T-cell (primary cell): ENCODE data around the gene SYNDIG1L. TPM values are rescaled to one million over a fixed set of nuclear protein-coding genes. Genes with fewer than 3 reads are reported as not detected.

ENCODE experiments used
- ATAC-seq, 4 experiments: fragments of 200-7000 bp in 3 of 4; fragments of 150-1000 bp in 1 of 4; cut with Tn5 transposase; replicated peaks in 1 of 4; 1 replicate in 3 of 4; 2 replicates in 1 of 4; pipeline ENCODE4 v1.10.0; 2021; ENCODE audit warnings: moderate library complexity in 3 of 4, mild to moderate bottlenecking in 2 of 4, moderate number of reproducible peaks in 1 of 4
- CTCF ChIA-PET, 2 donors: fragments of 300-600 bp; sonication (Branson Sonifier 250); formaldehyde crosslinking; loops; one replicate each; lab custom pipeline; 2022; ENCODE audit warnings: antibody characterized with exemption in 2 of 2; lab: Charles Lee
- POLR2A ChIA-PET, 2 donors: fragments of 300-600 bp; sonication (Branson Sonifier 250); formaldehyde crosslinking; loops; one replicate each; lab custom pipeline; 2022; ENCODE audit warnings: antibody characterized with exemption in 2 of 2; lab: Charles Lee
- DNase-seq, 35 experiments: peaks; one replicate each; pipeline versions ENCODE4 v3.0.0 to v3.0.0-alpha.2; 2013 to 2023
- H3K27ac ChIP-seq: one replicate; pipeline ENCODE4 v1.5.1; 2013; ENCODE audit warnings: low read length
- H3K27me3 ChIP-seq, 2 experiments: replicated peaks in 1 of 2; 1 replicate in 1 of 2; 2 replicates in 1 of 2; pipeline versions ENCODE4 v1.6.1 to v1.7.0; 2013; ENCODE audit warnings: low read length in 1 of 2, mixed read lengths in 1 of 2; ENCODE audit not compliant: control insufficient read depth in 2 of 2, insufficient read depth in 2 of 2; ENCODE audit errors: extremely low read depth in 1 of 2
- H3K36me3 ChIP-seq, 2 donors: 1 replicate in 1 of 2; 2 replicates in 1 of 2; pipeline versions ENCODE4 v1.6.1 to v1.7.0; 2013; ENCODE audit warnings: low read length in 1 of 2; ENCODE audit not compliant: control insufficient read depth in 2 of 2, insufficient read depth in 1 of 2; ENCODE audit errors: extremely low read depth in 1 of 2
- H3K4me1 ChIP-seq, 2 experiments: 1 replicate in 1 of 2; 2 replicates in 1 of 2; pipeline versions ENCODE4 v1.6.1 to v1.7.0; 2013; ENCODE audit warnings: low read length in 2 of 2, mixed read lengths in 1 of 2; ENCODE audit not compliant: insufficient read depth in 2 of 2, control insufficient read depth in 1 of 2; ENCODE audit errors: extremely low read depth in 1 of 2
- H3K4me3 ChIP-seq, 2 donors: 1 replicate in 1 of 2; 2 replicates in 1 of 2; pipeline versions ENCODE4 v1.5.1 to v1.7.0; 2013; ENCODE audit warnings: mild to moderate bottlenecking in 2 of 2, low read length in 1 of 2, moderate library complexity in 1 of 2; ENCODE audit not compliant: control insufficient read depth in 1 of 2; ENCODE audit errors: extremely low read depth in 1 of 2
- H3K9me3 ChIP-seq: 2 replicates; pipeline ENCODE4 v1.7.0; 2013
- H3K27ac Mint-ChIP-seq, 2 donors: one replicate each; pipeline ENCODE4 v1.8.0; 2020 to 2021; ENCODE audit warnings: mild to moderate bottlenecking in 2 of 2, mixed read lengths in 2 of 2
- H3K27me3 Mint-ChIP-seq, 2 donors: one replicate each; pipeline ENCODE4 v1.8.0; 2021 to 2022; ENCODE audit warnings: mixed read lengths in 2 of 2
- H3K36me3 Mint-ChIP-seq: one replicate; pipeline ENCODE4 v1.8.0; 2021; ENCODE audit warnings: mixed read lengths
- H3K4me1 Mint-ChIP-seq, 3 donors: one replicate each; pipeline ENCODE4 v1.8.0; 2020 to 2022; ENCODE audit warnings: mixed read lengths in 3 of 3, mild to moderate bottlenecking in 1 of 3
- H3K4me3 Mint-ChIP-seq, 3 donors: one replicate each; pipeline ENCODE4 v1.8.0; 2020 to 2022; ENCODE audit warnings: mild to moderate bottlenecking in 3 of 3, mixed read lengths in 3 of 3, moderate library complexity in 3 of 3
- H3K9me3 Mint-ChIP-seq, 3 donors: one replicate each; pipeline ENCODE4 v1.8.0; 2020 to 2022; ENCODE audit warnings: mixed read lengths in 3 of 3
- WGBS: methylation state at CpG from one replicate; pipeline ENCODE4 v1.1.5; 2013; ENCODE audit warnings: missing lambda C conversion rate; ENCODE audit not compliant: insufficient coverage; 5-methylcytosine and 5-hydroxymethylcytosine counted together
- total RNA-seq, 35 experiments: library from RNA in 6 of 35; stranded (reverse) in 6 of 35; fragments of 120-200 nt in 1 of 35; gene quantifications; one replicate each; pipeline versions ENCODE4 v1.2.1 to v1.2.4 and lab custom pipeline; 2013 to 2026

Gene SYNDIG1L
- total RNA-seq, 5 donors from 2014 or later (not counting 1 experiment from before 2014, with no cell fraction given) = 0.73 TPM; not detected in 4

- Histone ChIP-seq H3K4me1 (no peaks in the 10 kb centered on the region), H3K9me3 (no peaks in the 10 kb centered on the region), H3K27ac (no peak overlapping the region), H3K4me3 (no peak overlapping the region), H3K27me3 (peaks cover 0 to 12% of the 10 kb centered on the region in 2 experiments), H3K36me3 (no peaks in the 10 kb centered on the region)
- H3K9me3 Mint-ChIP-seq = no peaks in the 10 kb centered on the region
- no peaks in the 10 kb centered on the region for H3K36me3 Mint-ChIP-seq
- H3K4me1 Mint-ChIP-seq = no peaks in the 10 kb centered on the region
- DNase-seq = no peak
- no peak overlapping the region for H3K4me3 Mint-ChIP-seq
- no CpG with 5 or more reads among the region's 3 CpGs for WGBS
- CTCF ChIA-PET = interaction anchor here in 1 of 2 donors (0.6 kb wide), 1 partner anchor 11 kb away, joined by 4 read pairs; no protein-coding TSS in a partner anchor
- no peak overlapping the region for H3K27ac Mint-ChIP-seq
- no peak for ATAC-seq
- H3K27me3 Mint-ChIP-seq = peaks cover 18 to 29% of the 10 kb centered on the region in 2 donors
- POLR2A ChIA-PET = no interaction called here
Measured at GRCh38 chr14:74438351-74438915, 12.4 kb upstream of the SYNDIG1L start.

GRCh38 chr14:74437496-74438053 is 11.6 kb upstream of the SYNDIG1L start:
- Histone ChIP-seq H3K36me3 (no peaks in the 10 kb centered on the region), H3K4me1 (no peaks in the 10 kb centered on the region), H3K27ac (no peak overlapping the region), H3K4me3 (no peak overlapping the region), H3K27me3 (peaks cover 0 to 15% of the 10 kb centered on the region in 2 experiments), H3K9me3 (no peaks in the 10 kb centered on the region)
- Mint-ChIP-seq H3K27me3 (peaks cover 18 to 30% of the 10 kb centered on the region in 2 donors), H3K9me3 (no peaks in the 10 kb centered on the region), H3K27ac (no peak overlapping the region), H3K4me1 (no peaks in the 10 kb centered on the region), H3K36me3 (no peaks in the 10 kb centered on the region), H3K4me3 (no peak overlapping the region)
- CTCF ChIA-PET = no interaction called here
- ATAC-seq = no peak
- DNase-seq = no peak
- POLR2A ChIA-PET = no interaction called here
- WGBS = 8% methylated on average over 2 of the region's 3 CpGs

- no CpG with 5 or more reads among the region's 2 CpGs for WGBS
- H3K36me3 Mint-ChIP-seq = no peaks in the 10 kb centered on the region
- POLR2A ChIA-PET = no interaction called here
- Histone ChIP-seq H3K27me3 (peaks cover 0 to 23% of the 10 kb centered on the region in 2 experiments), H3K4me1 (no peaks in the 10 kb centered on the region), H3K4me3 (no peak overlapping the region), H3K36me3 (no peaks in the 10 kb centered on the region), H3K27ac (no peak overlapping the region), H3K9me3 (no peaks in the 10 kb centered on the region)
- DNase-seq (no peak), ATAC-seq (no peak)
- CTCF ChIA-PET = no interaction called here
- H3K27ac Mint-ChIP-seq = peak overlapping the region in 1 of 2 donors; percentile 36
- H3K4me1 Mint-ChIP-seq = no peaks in the 10 kb centered on the region
- H3K4me3 Mint-ChIP-seq = no peak overlapping the region
- H3K27me3 Mint-ChIP-seq = peaks cover 38 to 40% of the 10 kb centered on the region in 2 donors
- no peaks in the 10 kb centered on the region for H3K9me3 Mint-ChIP-seq
Measured at GRCh38 chr14:74434294-74434693, 8.3 kb upstream of the SYNDIG1L start.

GRCh38 chr14:74429991-74430390 is 4.0 kb upstream of the SYNDIG1L start:
- no peak overlapping the region for H3K4me3 ChIP-seq
- peaks cover 5 to 45% of the 10 kb centered on the region in 2 experiments for H3K27me3 ChIP-seq
- H3K9me3 ChIP-seq = no peaks in the 10 kb centered on the region
- H3K4me1 ChIP-seq = peaks cover 0 to 5% of the 10 kb centered on the region in 2 experiments
- Mint-ChIP-seq H3K4me3 (no peak overlapping the region), H3K27me3 (peaks cover 46 to 52% of the 10 kb centered on the region in 2 donors), H3K27ac (no peak overlapping the region), H3K4me1 (peaks cover 0 to 4% (median 2%) of the 10 kb centered on the region in 3 donors), H3K36me3 (no peaks in the 10 kb centered on the region), H3K9me3 (peaks cover 0 to 4% (median 0%) of the 10 kb centered on the region in 3 donors)
- no peak for DNase-seq
- POLR2A ChIA-PET = interaction anchor here in 1 of 2 donors (0.7 kb wide), 1 partner anchor 352 kb away, joined by 4 read pairs; no protein-coding TSS in a partner anchor
- no peaks in the 10 kb centered on the region for H3K36me3 ChIP-seq
- CTCF ChIA-PET = interaction anchor here in 1 of 2 donors (0.5 kb wide), 1 partner anchor 64 kb away, joined by 8 read pairs; no protein-coding TSS in a partner anchor
- no peak overlapping the region for H3K27ac ChIP-seq
- ATAC-seq = no peak
- WGBS = 94% methylated on average over 3 of the region's 7 CpGs

GRCh38 chr14:74429221-74429691 is 3.2 kb upstream of the SYNDIG1L start:
- DNase-seq (no peak), ATAC-seq (no peak)
- no peak overlapping the region for H3K4me3 Mint-ChIP-seq
- H3K27me3 ChIP-seq = peaks cover 5 to 52% of the 10 kb centered on the region in 2 experiments
- WGBS = 43% methylated on average over 2 of the region's 4 CpGs
- POLR2A ChIA-PET = no interaction called here
- H3K4me1 ChIP-seq = peaks cover 0 to 5% of the 10 kb centered on the region in 2 experiments
- H3K36me3 Mint-ChIP-seq = no peaks in the 10 kb centered on the region
- no peak overlapping the region for H3K27ac Mint-ChIP-seq
- H3K36me3 ChIP-seq = no peaks in the 10 kb centered on the region
- H3K27ac ChIP-seq = no peak overlapping the region
- H3K9me3 ChIP-seq = no peaks in the 10 kb centered on the region
- H3K4me1 Mint-ChIP-seq = peaks cover 0 to 4% (median 2%) of the 10 kb centered on the region in 3 donors
- no peak overlapping the region for H3K4me3 ChIP-seq
- CTCF ChIA-PET = interaction anchor here in 1 of 2 donors (0.5 kb wide), 1 partner anchor 63 kb away, joined by 8 read pairs; no protein-coding TSS in a partner anchor
- peaks cover 49 to 53% of the 10 kb centered on the region in 2 donors for H3K27me3 Mint-ChIP-seq
- peaks cover 0 to 4% (median 0%) of the 10 kb centered on the region in 3 donors for H3K9me3 Mint-ChIP-seq

GRCh38 chr14:74427651-74428050 is 1.6 kb upstream of the SYNDIG1L start:
- peaks cover 0 to 4% (median 2%) of the 10 kb centered on the region in 3 donors for H3K4me1 Mint-ChIP-seq
- CTCF ChIA-PET = no interaction called here
- Histone ChIP-seq H3K4me1 (peaks cover 0 to 5% of the 10 kb centered on the region in 2 experiments), H3K36me3 (no peaks in the 10 kb centered on the region), H3K9me3 (no peaks in the 10 kb centered on the region), H3K27ac (no peak overlapping the region), H3K4me3 (no peak overlapping the region), H3K27me3 (peaks cover 5 to 60% of the 10 kb centered on the region in 2 experiments)
- H3K4me3 Mint-ChIP-seq = no peak overlapping the region
- DNase-seq = no peak
- H3K27me3 Mint-ChIP-seq = peaks cover 51 to 61% of the 10 kb centered on the region in 2 donors
- no peak for ATAC-seq
- H3K36me3 Mint-ChIP-seq = no peaks in the 10 kb centered on the region
- WGBS = no CpG with 5 or more reads among the region's 1 CpG
- H3K27ac Mint-ChIP-seq = no peak overlapping the region
- POLR2A ChIA-PET = no interaction called here
- peaks cover 0 to 4% (median 0%) of the 10 kb centered on the region in 3 donors for H3K9me3 Mint-ChIP-seq
